GM19238 (cell line): ENCODE data around the gene IL33.

Experiments
- DNase-seq: peaks from one replicate; pipeline ENCODE4 v3.0.0; 2011; ENCODE audit warnings: low spot score; ENCODE audit not compliant: insufficient read length

IL33 gene

GRCh38 chr9:6216951-6217350 is 1.3 kb downstream of the IL33 start:
- no peak for DNase-seq

DNA sequence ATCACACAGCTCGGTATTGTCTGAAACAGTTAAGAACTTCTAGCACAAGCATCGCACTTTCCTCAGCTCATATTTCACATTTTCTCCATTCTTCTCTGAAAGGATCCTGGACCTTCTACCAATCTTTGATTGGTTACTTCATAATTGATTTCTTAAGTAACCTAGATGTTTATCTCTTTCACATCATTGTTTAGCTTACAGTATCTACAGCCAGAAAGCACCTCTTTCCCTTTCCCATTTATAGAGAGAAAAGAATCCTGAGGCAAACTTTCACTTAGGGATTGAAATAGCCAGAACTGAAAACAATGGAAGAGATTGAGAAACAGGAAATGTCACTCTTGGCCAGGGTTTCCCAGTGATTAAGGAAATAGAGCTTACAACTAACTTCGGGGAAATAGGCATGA is 2.5 kb downstream of the IL33 start:
- DNase-seq: no peak

- no peak for DNase-seq
Observed at GRCh38 chr9:6219040-6219439, 3.4 kb downstream of the IL33 start.

- no peak for DNase-seq
Observed at GRCh38 chr9:6219981-6220380, 4.4 kb downstream of the IL33 start.

DNA sequence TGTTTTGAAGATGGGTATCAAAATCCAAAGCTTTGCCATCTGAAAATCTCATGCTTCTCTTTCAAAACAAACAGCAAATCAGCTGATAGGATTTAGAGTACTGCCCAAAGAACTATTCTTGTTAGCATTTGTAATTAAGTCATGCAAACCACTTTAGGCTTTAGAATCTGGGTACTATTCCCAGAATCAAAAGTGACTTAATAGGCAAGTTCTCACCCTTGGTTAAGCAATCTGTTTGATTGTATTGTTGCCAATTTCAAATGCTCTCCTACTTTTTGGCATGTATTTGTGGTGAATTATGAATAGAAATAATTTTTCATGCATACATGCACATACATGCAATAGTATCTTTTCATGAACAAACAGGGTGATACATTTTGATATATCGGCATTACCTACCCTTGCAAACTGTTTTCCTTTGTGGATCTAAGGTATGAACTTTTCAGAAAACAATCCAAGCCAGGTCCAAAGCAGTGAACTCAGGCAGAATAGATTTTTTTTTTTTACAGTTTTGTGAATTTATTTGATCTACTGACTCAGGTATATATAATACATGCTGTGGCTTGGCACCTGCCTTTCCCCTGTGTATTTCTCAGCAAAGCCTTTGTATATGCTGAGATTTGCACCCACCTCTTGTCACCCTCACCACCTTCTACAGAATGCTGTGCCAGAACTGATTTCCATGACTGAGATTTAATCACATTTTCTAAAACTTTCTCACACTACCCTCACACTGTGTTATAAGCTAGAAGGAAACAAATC is 9.0 kb downstream of the IL33 start:
- DNase-seq: no peak

- DNase-seq: no peak
Observed at GRCh38 chr9:6226696-6227095, 11.1 kb downstream of the IL33 start.

DNA sequence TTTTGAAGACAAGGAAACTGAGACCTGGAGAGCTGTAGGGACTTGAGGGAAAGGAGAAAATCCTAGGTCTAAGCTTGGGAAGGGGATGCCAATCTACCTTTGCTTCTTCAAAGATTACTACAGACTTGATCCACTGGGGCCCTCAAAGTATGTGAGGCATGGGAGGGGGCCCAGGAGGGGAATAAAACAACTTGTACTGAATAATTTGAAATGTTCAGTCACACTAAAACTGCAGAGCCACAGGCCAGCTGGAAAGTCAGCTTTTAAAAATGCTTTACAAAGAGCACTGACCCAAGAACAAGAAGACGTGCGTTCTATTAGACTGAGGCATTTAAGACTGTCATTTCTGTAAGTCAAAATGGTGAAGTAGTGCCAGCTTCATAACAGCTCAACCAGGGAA is 13.6 kb downstream of the IL33 start:
- no peak for DNase-seq

- DNase-seq: no peak
Observed at GRCh38 chr9:6229619-6230018, 14.0 kb downstream of the IL33 start.

DNA sequence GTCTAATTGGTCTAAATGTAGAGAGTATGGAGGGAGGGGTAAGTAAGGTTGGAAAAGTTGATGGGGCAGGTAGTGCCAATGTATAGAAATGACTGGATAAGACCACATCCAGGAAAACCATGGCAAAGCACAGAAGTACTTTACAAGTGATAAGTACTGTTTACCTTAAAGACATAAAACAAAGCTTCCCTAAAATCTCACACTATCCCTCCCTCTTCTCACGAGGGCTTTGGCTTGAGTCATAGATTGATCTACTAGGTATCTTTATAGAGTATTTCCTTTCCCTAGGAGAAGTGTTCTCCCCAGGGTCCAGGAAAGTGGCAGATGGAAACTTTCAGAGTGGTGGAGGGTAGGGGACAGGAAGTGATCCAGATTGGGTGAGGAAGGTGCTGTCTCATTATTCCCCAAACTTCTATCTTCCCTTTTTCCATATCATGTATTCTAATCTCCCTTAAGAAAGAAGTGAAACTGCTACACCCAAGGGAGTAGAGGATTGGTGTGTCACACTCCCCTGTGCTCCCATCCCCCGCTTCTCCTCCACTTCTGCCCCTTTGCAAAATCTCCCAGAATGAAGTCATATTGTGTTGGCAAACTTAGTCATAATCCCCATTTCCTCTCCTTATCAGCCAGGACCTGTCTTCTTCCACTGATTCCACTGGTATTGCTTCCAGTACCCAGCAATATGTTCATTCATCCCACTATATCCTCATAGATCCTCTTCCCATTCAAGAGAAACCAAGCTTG is 14.6 kb downstream of the IL33 start:
- no peak for DNase-seq

DNA sequence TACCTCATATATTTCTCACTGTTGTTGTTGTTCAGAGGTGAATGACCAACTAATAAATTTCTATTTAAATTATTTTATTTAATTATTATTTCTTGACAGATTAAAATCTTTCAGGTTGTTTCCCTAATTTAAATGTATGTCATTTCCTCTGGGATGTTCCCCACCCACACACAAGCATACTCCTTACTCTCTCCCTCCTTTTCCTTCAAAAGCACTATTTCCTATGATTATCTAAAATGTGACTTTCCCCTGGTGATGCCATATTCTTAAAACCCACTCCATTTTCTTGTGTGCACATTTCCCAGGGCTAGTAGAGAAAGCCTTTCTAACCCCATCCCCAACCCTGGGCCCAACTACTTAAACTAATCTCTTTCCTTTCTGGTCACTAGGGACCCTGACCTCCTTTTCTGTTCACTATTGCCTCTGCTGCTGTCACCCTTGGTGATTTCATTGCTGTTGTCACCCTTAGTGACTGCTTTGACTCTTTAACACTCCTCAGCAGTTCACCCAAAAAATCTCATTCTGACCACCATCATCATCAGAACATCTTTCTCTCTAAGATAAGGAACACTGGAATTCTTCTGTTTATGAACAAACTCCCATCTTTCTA is 16.8 kb downstream of the IL33 start:
- DNase-seq: no peak

DNA sequence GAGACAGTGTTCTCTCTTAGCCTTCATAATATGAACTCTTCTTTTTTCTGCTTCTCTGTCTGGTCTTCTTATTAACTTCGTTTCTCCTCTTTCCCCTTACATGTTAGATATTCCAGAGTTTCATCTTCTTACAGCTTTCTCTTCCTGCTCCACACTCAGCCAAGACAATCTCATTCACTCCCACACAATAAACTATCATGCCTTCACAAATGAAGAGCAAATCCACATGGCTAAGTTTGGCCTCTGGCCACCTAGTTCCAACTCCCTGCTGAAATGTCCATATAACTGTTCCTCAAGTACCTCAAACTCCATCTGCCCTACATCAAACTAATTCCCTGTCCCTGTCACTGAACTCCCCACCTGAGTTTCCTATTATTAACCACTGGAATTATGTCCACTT is 18.4 kb downstream of the IL33 start:
- DNase-seq: no peak

- no peak for DNase-seq
Observed at GRCh38 chr9:6237267-6237666, 21.7 kb downstream of the IL33 start.

- DNase-seq: no peak
Observed at GRCh38 chr9:6239048-6239461, 23.4 kb downstream of the IL33 start.

GRCh38 chr9:6239694-6240093 is 24.1 kb downstream of the IL33 start:
- DNase-seq: no peak

- DNase-seq: peak; percentile 30
Observed at GRCh38 chr9:6243746-6244145, 28.1 kb downstream of the IL33 start.

GRCh38 chr9:6247266-6247665 is 31.7 kb downstream of the IL33 start:
- DNase-seq: no peak

DNA sequence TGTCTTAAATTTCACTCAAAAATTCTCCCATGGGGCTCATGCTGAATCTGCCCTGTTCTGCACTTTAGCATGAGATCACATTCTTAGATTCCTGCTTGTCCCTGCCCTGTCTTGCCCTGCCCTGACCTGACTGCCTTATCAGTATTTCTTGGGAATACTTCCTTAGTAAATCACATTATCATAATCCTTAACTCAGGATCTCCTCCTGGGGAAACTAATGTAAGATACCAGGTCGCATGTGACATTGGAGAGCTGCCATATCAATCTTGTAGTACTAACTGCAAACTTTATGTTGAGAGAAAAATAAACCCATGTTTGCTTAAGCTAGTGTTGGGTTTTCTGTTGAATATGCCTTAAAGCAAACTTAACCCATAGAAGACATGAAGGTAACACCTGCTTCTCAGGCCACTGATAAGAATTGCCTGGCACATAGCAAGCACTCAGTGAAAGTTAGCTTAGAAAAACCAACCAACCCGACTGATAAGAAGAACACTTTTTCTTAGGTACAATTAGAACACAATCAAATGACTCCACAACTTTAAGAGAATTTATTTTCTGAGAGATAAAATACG is 53.3 kb downstream of the IL33 start:
- DNase-seq: no peak

DNA sequence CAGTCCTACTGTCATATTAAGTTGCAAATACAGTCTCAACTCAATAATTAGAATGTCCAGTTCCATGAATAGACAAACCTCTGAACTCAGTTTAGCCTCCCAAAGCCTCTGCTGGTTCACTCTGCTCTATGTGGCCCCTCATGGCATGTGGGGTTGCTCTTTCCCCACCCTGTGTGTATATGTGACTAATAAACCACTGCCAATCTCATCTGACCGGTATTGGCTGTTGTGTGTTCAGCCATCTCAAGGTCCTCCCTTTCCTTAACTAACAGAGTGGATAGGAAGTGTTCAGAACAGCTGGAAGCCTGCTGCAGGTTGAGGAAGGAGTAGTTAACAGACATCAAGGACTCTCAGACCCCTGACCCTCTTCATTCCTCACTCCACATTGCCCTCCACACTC is 55.3 kb downstream of the IL33 start:
- DNase-seq: no peak

DNA sequence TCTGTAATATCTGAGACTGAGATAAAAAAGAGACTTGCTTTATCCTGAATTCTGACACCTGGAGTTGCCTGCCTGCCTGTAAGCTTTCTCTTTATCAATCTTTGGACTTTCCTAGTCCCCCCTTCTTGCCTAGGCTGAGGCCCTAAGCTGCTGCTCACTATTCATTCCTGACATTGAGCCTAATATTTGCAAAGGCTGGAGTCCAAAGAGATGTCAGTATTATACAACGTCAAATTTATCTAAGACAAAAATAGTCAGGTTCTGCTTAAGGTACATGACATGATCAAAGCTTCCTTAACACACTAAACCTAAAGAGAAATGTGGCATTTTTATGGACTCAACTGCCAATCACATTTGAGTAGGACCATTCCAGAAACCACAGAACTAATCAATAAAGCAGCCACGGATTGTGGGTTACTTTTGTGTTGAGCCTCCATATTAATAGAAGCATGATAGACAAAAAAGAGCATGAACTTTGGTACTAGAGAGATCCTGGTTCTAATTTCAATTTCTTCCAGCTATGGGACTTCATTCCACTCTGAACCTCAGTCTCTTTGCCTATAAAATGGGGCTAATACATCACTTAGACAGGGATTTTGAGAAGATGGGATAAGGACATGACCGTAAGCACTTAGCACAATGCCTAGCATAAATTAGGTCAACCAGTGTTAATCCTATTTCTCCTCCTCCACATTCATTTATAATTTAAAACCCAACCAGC is 56.1 kb downstream of the IL33 start:
- DNase-seq: no peak

- DNase-seq: no peak
Observed at GRCh38 chr9:6272229-6272598, 56.6 kb downstream of the IL33 start.

DNA sequence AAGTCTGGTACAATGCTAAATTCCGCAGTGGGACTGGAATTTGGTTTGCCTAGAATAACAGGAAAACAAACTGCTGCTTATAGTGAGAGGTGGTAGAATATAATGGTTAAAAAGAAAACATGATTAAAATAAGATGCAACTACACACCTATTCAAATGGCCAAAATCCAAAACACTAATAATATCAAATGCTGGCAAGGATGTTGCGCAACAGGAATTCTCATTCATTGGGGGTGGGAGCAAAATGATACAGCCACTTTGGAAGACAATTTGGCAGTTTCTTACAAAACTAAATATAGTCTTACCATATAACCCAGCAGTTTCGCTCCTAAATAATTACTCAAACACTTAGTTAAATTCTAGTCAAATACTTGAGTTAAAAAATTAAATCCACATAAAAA is 61.8 kb downstream of the IL33 start:
- no peak for DNase-seq

DNA sequence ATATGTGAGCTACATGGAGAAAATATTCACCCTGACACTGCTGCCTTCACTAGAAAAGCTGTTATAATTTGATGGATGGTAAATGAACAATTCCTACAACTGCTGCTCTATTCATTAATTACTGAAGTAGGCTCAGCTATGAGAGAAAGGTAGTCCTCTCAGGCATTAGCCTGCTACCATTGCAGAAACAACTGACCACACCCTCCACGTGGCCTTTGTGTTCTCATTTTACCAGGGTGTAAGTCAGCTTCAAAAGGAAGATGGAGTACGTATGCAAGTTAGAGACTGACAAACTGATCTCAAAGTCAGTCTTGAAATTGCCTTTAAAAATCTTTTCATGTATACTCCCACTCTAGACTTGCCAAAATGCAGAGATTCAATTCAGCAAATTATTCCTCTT is 86.3 kb downstream of the IL33 start:
- DNase-seq: no peak
